ENCODE data around the gene MAN2B2. TPM values are rescaled to one million over a fixed set of nuclear protein-coding genes. Genes with fewer than 3 reads are reported as not detected.

MAN2B2 gene
- total and polyA plus RNA-seq, 9 donors = 19.1 to 49.2 (median 40.0) TPM

DNA sequence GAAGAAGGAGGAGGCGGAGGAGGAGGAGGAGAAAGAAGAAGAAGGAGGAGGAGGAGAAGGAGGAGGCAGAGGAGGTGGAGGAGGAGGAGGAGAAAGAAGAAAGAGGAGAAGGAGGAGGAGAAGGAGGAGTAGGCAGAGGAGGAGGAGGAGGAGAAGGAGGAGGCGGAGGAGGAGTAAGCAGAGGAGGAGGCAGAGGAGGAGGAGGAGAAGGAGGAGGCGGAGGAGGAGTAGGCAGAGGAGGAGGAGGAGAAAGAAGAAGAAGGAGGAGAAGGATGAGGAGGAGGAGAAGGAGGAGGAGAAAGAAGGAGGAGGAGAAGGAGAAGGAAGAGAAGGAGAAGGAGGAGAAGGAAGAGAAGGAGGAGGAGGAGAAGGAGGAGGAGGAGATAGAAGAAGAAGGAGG, 85.4 kb downstream of the MAN2B2 start:
- Histone ChIP-seq H3K27me3 (no peaks in the 10 kb centered on the region), H3K36me3 (no peaks in the 10 kb centered on the region), H3K27ac (no peak overlapping the region), H3K9me3 (no peaks in the 10 kb centered on the region), H3K4me1 (ENCODE audit: insufficient read depth) (peaks cover 4% of the 10 kb centered on the region), H3K4me3 (no peak overlapping the region)
- intact Hi-C loops (cut with DNase I) = no loop called here
- no peak for DNase-seq
- TF ChIP-seq CTCF (IDR thresholded peaks at IDR 0.05) (no peak), POLR2A (IDR thresholded peaks at IDR 0.05) (no peak), EP300 (IDR thresholded peaks at IDR 0.05) (no peak)
- 87 to 94% (median 88%) methylated on average over 3 of the region's 3 CpGs for WGBS, 3 donors

DNA sequence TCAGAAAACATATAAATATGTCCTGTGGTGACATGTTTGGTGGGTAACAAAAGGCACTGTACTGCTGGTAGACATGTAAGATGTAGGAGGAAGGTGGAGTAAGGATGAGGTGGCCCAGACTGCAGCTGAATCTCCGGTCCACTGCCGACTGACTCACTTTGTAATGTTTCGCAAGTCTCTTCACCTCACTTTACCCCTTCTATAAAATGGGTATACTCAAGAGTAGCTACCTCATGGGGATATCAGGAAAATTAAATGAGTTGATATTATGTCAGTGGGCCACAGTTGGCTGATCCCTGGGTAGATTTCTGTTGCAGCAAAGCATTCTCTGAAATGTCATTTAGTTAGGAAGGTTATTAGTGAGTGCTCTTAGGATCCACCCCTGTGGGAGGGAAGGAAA, 87.6 kb downstream of the MAN2B2 start:
- Histone ChIP-seq H3K4me3 (no peak overlapping the region), H3K27ac (no peak overlapping the region), H3K36me3 (no peaks in the 10 kb centered on the region), H3K4me1 (ENCODE audit: insufficient read depth) (peaks cover 4% of the 10 kb centered on the region), H3K27me3 (no peaks in the 10 kb centered on the region), H3K9me3 (no peaks in the 10 kb centered on the region)
- no peak for DNase-seq
- intact Hi-C loops (cut with DNase I) = no loop called here
- no peak for TF ChIP-seq POLR2A (IDR thresholded peaks at IDR 0.05)
- TF ChIP-seq EP300 (IDR thresholded peaks at IDR 0.05) = no peak
- no peak for TF ChIP-seq CTCF (IDR thresholded peaks at IDR 0.05)
- 89 to 97% (median 96%) methylated on average over 3 of the region's 3 CpGs for WGBS, 3 donors

DNA sequence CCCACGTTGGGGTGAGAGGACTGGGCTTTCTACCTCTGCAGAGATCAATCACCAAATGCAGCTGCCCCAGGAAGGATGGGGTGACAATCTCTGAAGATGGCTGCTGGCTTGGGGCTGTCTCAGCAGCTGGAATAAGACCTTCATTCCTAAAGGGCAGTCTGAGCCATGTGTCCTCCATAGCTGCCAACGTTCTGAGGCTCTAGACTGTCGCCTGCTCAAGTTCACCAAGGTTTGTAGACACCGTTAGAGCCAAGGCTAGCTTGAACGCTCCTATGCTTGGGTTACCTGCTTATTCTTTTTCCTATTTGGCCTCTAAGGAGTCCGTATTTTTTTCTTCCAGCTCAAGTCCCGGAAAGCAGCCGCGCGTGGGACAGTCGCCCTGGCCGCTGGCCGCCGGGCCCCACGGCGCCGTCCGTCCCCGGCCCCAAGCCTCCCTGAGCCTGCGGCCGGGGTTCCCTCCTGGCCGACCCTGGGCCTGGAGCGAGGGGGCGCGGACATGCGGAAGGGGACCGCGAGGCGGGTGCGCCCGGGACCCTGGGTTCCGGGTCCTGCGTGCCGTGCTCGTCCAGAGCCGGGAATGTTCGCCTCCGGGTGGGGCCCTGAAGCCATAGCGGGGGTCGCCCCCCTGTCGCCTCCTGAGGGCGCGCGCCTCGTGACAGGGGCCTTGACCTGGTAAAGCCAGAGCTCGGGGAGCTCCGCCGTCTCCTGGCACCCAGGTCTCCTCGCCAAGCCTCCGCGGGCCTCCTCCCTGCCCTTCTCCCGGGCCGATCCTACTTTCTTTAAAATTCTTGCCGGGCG, 88.8 kb downstream of the MAN2B2 start:
- TF ChIP-seq CTCF (IDR thresholded peaks at IDR 0.05) = no peak
- TF ChIP-seq POLR2A (IDR thresholded peaks at IDR 0.05) = no peak
- TF ChIP-seq EP300 (IDR thresholded peaks at IDR 0.05) = no peak
- peak in 1 of 5 donors; percentile 52 for DNase-seq
- Histone ChIP-seq H3K9me3 (no peaks in the 10 kb centered on the region), H3K4me3 (peak overlapping the region; percentile 29), H3K36me3 (no peaks in the 10 kb centered on the region), H3K27me3 (no peaks in the 10 kb centered on the region), H3K27ac (no peak overlapping the region), H3K4me1 (ENCODE audit: insufficient read depth) (peaks cover 4% of the 10 kb centered on the region)
- 10 to 21% (median 14%) methylated on average over 28 to 55 of the region's 55 CpGs for WGBS, 3 donors
- intact Hi-C loops (cut with DNase I) = no loop called here

- no peak overlapping the region for H3K27ac ChIP-seq
- H3K36me3 ChIP-seq = no peaks in the 10 kb centered on the region
- TF ChIP-seq CTCF (IDR thresholded peaks at IDR 0.05) (no peak), EP300 (IDR thresholded peaks at IDR 0.05) (no peak), POLR2A (IDR thresholded peaks at IDR 0.05) (no peak)
- H3K9me3 ChIP-seq = no peaks in the 10 kb centered on the region
- intact Hi-C loops (cut with DNase I) = no loop called here
- H3K27me3 ChIP-seq = no peaks in the 10 kb centered on the region
- no peak overlapping the region for H3K4me3 ChIP-seq
- peaks cover 4% of the 10 kb centered on the region for H3K4me1 ChIP-seq (ENCODE audit: insufficient read depth)
- 91 to 95% (median 94%) methylated on average over 9 of the region's 9 CpGs for WGBS, 3 donors
- no peak for DNase-seq
These were observed 90.3 kb downstream of the MAN2B2 start for GRCh38 chr4:6665320-6665654.
